ENCODE results near the gene ARHGEF11. TPM values are rescaled to one million over a fixed set of nuclear protein-coding genes. Genes with fewer than 3 reads are reported as not detected.
A peak's percentile ranks its signal among the peaks of the same experiment; 100 is the strongest.

ARHGEF11 gene
- total and polyA plus RNA-seq, 12 donors, result 10.4 to 34.5 (median 26.8) TPM

DNA sequence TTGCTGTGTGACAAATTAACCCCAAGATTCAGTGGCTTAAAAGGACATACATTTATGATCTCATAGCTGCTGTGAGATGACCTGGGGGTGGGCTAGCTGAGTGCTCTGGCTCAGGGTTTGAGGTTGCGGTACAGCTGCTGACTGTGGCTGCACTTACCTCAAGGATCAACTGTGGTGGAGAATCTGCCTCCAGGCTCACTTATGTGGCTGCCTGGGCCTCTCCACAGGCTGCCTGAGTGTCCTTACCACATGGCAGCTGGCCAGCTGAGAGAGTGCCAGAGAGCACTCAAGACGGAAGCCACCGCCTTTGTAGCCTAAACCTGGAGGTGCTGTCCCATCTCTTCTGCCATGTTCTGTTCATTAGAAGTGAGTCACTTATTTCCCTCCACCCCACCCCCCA, 119.4 kb downstream of the ARHGEF11 start:
- Histone ChIP-seq H3K36me3 (no peaks in the 10 kb centered on the region), H3K27me3 (peaks cover 27 to 89% (median 78%) of the 10 kb centered on the region in 7 donors), H3K4me1 (peaks cover 10 to 32% (median 25%) of the 10 kb centered on the region in 9 donors), H3K4me3 (no peak overlapping the region), H3K27ac (no peak overlapping the region), H3K9me3 (no peaks in the 10 kb centered on the region)
- DNase-seq (peak in 1 of 2 donors; percentile 64), ATAC-seq (no peak)
- no peak for TF ChIP-seq CTCF (IDR thresholded peaks at IDR 0.05)
- intact Hi-C loops (cut with DNase I), result loop anchor here in 6 of 10 donors (5.0 to 10.0 kb wide), 9 partner anchors 34 to 241 kb away; partner anchors contain the start of genes ISG20L2 (in 1 of the 6), METTL25B (in 1 of the 6) and PEAR1 (in 1 of the 6)
- WGBS, 2 donors, result 33 to 38% methylated on average over 3 of the region's 3 CpGs

DNA sequence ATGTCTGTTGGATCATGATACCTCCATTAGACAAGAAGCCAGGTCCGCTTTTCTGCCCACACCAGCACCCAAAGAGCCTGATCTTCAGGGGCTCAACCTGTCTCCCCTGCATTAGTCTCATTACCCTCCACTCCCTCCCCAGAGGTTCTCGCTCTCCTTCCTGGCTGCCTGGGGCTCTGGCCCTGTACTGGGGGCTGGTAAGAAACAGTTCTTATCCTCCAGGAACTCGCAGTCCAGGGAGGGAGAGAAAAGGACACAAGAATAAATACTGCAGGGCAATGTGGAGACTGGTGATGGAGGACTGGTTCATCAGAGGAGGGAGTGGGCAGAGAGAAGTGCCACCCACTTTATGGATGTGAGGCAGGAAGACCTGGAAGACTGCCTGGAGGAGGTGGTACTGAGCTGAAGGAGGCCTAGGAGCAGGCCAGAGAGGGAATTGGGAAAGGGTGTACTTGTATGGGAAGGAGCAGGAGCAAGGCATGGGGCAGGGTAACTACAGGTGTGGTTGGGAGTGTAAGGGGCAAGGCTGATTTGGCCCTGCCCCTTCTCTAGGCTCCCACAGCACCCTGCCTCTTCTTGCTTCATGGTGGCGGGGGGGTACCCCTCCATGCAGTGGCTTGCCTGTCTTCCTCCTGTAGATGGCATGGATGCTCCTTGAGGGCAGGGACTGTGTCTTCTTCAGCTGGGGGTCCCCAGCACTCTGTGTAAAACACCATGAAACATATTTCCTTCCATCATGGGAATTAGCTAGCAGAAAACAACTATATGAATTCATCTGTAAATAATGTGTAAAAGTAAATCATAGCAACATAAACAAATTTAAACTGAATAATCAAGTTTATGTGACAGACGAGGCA, 120.2 kb downstream of the ARHGEF11 start:
- Histone ChIP-seq H3K4me1 (peaks cover 14 to 35% (median 28%) of the 10 kb centered on the region in 9 donors), H3K4me3 (no peak overlapping the region), H3K9me3 (no peaks in the 10 kb centered on the region), H3K27ac (no peak overlapping the region), H3K36me3 (no peaks in the 10 kb centered on the region), H3K27me3 (peaks cover 27 to 97% (median 86%) of the 10 kb centered on the region in 7 donors)
- DNase-seq (no peak), ATAC-seq (no peak)
- WGBS, 2 donors, result 83 to 85% methylated on average over 5 of the region's 5 CpGs
- TF ChIP-seq CTCF (IDR thresholded peaks at IDR 0.05), result no peak
- intact Hi-C loops (cut with DNase I), result loop anchor here in 6 of 10 donors (5.0 to 10.0 kb wide), 9 partner anchors 33 to 241 kb away; partner anchors contain the start of genes ISG20L2 (in 1 of the 6), METTL25B (in 1 of the 6) and PEAR1 (in 1 of the 6)

GRCh38 chr1:156924478-156925153, 120.9 kb downstream of the ARHGEF11 start:
- no peak for ATAC-seq
- intact Hi-C loops (cut with DNase I), result loop anchor here in 6 of 10 donors (5.0 to 10.0 kb wide), 9 partner anchors 32 to 240 kb away; partner anchors contain the start of genes ISG20L2 (in 1 of the 6), METTL25B (in 1 of the 6) and PEAR1 (in 1 of the 6)
- H3K27me3 ChIP-seq, result peaks cover 27 to 97% (median 88%) of the 10 kb centered on the region in 7 donors
- no peak for DNase-seq
- H3K4me3 ChIP-seq, result peak overlapping the region in 1 of 10 donors; percentile 19
- peaks cover 14 to 42% (median 33%) of the 10 kb centered on the region in 9 donors for H3K4me1 ChIP-seq
- H3K36me3 ChIP-seq, result no peaks in the 10 kb centered on the region
- no peaks in the 10 kb centered on the region for H3K9me3 ChIP-seq
- TF ChIP-seq CTCF (IDR thresholded peaks at IDR 0.05), result no peak
- no peak overlapping the region for H3K27ac ChIP-seq
- 39% methylated on average over 22 of the region's 22 CpGs for WGBS, 2 donors

All from heart right ventricle (tissue), 16 donors.